Kidney epithelial cell (primary cell): ENCODE measurements around the gene ABTB2. TPM values are rescaled to one million over a fixed set of nuclear protein-coding genes. Genes with fewer than 3 reads are reported as not detected.

ENCODE experiments used
- DNase-seq: peaks from one replicate; pipeline ENCODE4 v3.0.0-alpha.2; 2010; ENCODE audit warnings: low read depth
- H3K27me3 ChIP-seq: 2 replicates; pipeline ENCODE4 v1.6.0; 2011; ENCODE audit warnings: low read length; ENCODE audit not compliant: control insufficient read depth, insufficient read depth
- H3K36me3 ChIP-seq: 2 replicates; pipeline ENCODE4 v1.5.1; 2011; ENCODE audit warnings: low read length; ENCODE audit not compliant: control insufficient read depth, insufficient read depth
- H3K4me3 ChIP-seq: 2 replicates; pipeline ENCODE4 v1.5.1; 2011; ENCODE audit warnings: low read depth, mild to moderate bottlenecking, control low read depth, low read length
- total RNA-seq: library from RNA; depleted of rRNA; stranded (reverse); fragments of >200 nt; gene quantifications from 2 replicates; pipeline ENCODE4 v1.2.3, GENCODE V29; 2015
- TF ChIP-seq, protein P1 (sequence below): IDR thresholded peaks from 2 replicates; pipeline ENCODE4 v1.5.1; 2011; ENCODE audit warnings: mild to moderate bottlenecking, moderate library complexity, low read length, control low read depth, inconsistent platforms; ENCODE audit not compliant: insufficient read depth, poor library complexity, severe bottlenecking

ABTB2 gene
- total RNA-seq, 1 donor from 2014 or later = 26.8 TPM

DNA sequence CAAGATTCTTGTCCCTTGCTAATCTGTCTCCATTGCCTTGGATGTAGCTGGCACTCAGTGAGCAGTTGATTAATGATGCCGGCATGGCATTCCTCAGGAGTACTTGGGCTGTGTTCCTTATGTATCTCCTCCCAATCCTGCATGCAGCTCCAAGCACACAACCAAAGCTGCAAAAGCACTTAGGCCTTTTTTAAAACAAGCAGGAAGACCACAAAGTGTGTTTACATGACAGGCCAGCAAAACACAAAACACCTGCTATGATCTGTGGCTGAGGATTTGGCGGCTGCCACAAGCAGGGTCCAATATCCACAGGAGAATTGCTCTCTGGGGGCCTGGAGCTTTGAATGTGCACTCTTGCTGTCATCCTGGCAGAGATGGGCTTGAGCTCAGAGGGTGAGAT lies 8.9 kb downstream of the ABTB2 start:
- Histone ChIP-seq H3K36me3 (no peaks in the 10 kb centered on the region), H3K4me3 (no peak overlapping the region), H3K27me3 (no peaks in the 10 kb centered on the region)
- no peak for DNase-seq
- TF ChIP-seq, protein P1, sequence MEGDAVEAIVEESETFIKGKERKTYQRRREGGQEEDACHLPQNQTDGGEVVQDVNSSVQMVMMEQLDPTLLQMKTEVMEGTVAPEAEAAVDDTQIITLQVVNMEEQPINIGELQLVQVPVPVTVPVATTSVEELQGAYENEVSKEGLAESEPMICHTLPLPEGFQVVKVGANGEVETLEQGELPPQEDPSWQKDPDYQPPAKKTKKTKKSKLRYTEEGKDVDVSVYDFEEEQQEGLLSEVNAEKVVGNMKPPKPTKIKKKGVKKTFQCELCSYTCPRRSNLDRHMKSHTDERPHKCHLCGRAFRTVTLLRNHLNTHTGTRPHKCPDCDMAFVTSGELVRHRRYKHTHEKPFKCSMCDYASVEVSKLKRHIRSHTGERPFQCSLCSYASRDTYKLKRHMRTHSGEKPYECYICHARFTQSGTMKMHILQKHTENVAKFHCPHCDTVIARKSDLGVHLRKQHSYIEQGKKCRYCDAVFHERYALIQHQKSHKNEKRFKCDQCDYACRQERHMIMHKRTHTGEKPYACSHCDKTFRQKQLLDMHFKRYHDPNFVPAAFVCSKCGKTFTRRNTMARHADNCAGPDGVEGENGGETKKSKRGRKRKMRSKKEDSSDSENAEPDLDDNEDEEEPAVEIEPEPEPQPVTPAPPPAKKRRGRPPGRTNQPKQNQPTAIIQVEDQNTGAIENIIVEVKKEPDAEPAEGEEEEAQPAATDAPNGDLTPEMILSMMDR = no peak

DNA sequence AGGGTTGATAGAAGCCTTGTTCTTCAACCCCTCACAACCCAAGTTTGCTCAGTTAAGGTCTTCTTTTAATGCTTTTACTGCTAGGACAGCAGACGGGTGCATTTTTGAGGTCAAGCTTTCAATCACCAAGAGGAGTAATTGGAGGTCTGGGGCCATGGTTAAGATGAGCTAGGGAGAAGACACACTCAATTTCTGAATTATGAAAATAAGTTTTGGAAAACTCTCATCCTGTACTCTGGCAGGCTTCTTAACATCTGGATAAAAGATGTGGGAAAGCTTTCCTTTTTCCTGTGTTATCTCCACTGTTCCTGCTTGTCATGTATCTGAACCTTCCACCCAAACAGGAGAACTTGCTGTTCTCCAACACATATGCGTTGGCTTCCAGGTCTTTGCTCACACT lies 9.7 kb downstream of the ABTB2 start:
- Histone ChIP-seq H3K27me3 (no peaks in the 10 kb centered on the region), H3K4me3 (no peak overlapping the region), H3K36me3 (no peaks in the 10 kb centered on the region)
- no peak for DNase-seq
- TF ChIP-seq, protein P1 = no peak

DNA sequence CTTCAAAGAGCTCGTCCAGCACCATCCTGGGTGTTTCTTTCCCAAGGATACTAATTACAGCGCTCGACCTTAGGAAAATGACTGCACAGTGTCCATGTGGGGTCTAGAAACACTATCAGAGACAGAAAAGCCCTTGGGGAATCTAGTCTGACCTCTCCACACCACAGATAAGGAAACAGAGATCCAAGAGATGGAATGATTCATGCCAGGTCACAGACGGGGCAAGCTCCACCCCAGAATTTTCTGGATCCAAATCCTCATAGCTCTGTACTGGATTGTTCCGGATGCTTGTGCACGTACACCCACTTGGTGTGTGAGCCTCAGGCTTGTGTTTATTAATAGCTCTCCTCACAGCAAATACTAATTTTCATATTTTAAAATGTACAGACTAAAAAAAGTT lies 11.3 kb downstream of the ABTB2 start:
- no peak for DNase-seq
- no peaks in the 10 kb centered on the region for H3K27me3 ChIP-seq
- no peaks in the 10 kb centered on the region for H3K36me3 ChIP-seq
- TF ChIP-seq, protein P1 = no peak
- H3K4me3 ChIP-seq = no peak overlapping the region

DNA sequence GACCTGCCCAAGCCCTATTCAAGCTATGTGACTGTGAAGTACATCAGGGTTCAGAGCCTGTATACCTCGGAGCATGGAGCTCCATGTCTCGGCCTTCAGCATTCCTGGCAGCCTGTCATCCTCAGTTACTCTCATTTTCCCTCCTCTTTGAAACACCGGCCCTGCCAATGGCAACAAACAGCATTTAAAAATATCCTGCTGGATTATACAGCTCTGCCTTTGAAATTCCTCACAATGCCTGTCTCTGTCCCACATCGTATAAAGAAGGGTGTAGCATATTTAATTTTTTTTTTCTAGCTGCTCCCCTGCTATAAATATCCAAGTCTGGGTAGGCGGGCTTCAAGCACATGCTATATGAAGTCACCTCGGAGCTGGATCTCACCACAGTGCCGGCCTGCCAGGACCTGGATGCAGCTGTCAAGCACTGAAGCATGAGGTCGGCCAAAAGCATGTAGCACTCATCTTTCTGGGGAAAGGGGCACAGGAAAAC lies 11.8 kb downstream of the ABTB2 start:
- DNase-seq = no peak
- H3K27me3 ChIP-seq = no peaks in the 10 kb centered on the region
- H3K4me3 ChIP-seq = no peak overlapping the region

DNA sequence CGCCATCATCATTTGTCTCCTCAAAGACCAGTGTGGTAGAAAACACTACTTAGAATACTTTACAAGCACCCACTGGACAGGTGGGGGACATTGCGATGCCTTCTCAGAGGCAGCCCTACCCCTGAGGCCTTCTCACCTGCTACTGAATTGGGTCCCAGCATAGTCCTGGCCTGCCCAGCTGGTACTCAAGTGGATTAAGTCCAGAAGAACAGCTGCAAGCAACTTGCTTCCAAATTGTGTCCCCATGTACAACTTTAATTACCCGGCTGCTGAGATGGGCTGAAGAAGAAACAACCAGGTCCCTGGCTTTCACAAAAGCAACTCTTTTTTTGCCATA lies 12.3 kb downstream of the ABTB2 start:
- H3K4me3 ChIP-seq = no peak overlapping the region
- H3K27me3 ChIP-seq = no peaks in the 10 kb centered on the region
- DNase-seq = no peak
- no peaks in the 10 kb centered on the region for H3K36me3 ChIP-seq
- TF ChIP-seq, protein P1 = no peak

More for the DNA sequence above, 11.8 kb downstream of the ABTB2 start:
- no peaks in the 10 kb centered on the region for H3K36me3 ChIP-seq
- TF ChIP-seq, protein P1 = no peak

DNA sequence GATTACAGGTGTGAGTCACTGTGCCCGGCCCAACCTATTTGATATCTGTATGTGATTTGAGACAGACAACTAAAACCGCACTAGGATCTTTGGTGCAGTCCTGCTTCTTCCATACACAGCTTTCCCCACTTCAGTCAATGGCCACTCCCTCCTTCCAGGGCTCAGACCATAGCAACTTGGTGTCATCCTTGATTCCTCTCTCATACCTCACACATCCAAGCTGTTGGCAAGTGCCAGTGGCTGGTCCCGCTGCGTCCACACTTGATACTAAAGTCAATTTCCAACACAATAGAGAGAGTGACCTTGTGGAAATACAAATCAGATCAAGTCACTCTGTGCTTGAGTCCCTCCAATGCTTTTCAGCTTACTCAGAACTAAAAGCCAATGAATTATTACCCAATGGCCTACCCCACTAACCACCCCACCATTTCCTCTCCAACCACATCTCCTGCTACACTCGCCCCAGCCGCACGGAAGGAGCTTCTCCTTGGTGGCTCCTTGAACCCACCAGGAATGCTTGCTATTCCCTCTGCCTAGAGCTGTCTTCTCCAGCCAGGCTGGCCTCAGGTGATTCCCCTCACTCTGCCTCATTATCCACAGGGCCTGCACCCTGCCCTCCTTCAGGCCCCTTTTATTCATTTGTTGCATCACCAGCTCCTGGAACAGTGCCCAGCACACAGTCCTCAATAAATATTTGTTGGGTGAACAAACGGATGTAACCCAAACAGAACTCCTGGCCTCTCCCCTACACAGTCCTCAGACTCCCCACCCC lies 12.9 kb downstream of the ABTB2 start:
- TF ChIP-seq, protein P1 = no peak
- DNase-seq = peak; percentile 92
- H3K4me3 ChIP-seq = no peak overlapping the region
- no peaks in the 10 kb centered on the region for H3K27me3 ChIP-seq
- H3K36me3 ChIP-seq = no peaks in the 10 kb centered on the region
